Vagina (tissue), 2 donors: ENCODE data around the gene TRABD2B. TPM values are rescaled to one million over a fixed set of nuclear protein-coding genes. Genes with fewer than 3 reads are reported as not detected.

Experiments used
- DNase-seq, 2 donors: peaks; one replicate each; pipeline ENCODE4 v3.0.0-alpha.2; 2017; ENCODE audit errors: extremely low spot score in 2 of 2
- H3K27ac ChIP-seq: fragments of 200-600 bp; sonication (generic); one replicate; pipeline ENCODE4 v1.5.1; 2019
- H3K27me3 ChIP-seq: fragments of 200-600 bp; sonication (generic); one replicate; pipeline ENCODE4 v1.5.1; 2019
- H3K36me3 ChIP-seq, 2 donors: fragments of 200-600 bp; sonication (generic); one replicate each; pipeline ENCODE4 v1.5.1; 2017 to 2019
- H3K4me1 ChIP-seq: fragments of 200-600 bp; sonication (generic); one replicate; pipeline ENCODE4 v1.5.1; 2019
- H3K4me3 ChIP-seq, 2 donors: fragments of 200-600 bp; sonication (generic); 1 replicate in 1 of 2; 2 replicates in 1 of 2; pipeline ENCODE4 v1.5.1; 2016 to 2019
- H3K9me3 ChIP-seq: fragments of 200-600 bp; sonication (generic); one replicate; pipeline ENCODE4 v1.5.1; 2019
- POLR2A ChIP-seq, 2 donors: fragments of 450-650 bp; IDR thresholded peaks; one replicate each; pipeline ENCODE4 v1.6.1; 2017; ENCODE audit warnings: antibody characterized with exemption in 2 of 2, mild to moderate bottlenecking in 2 of 2, moderate library complexity in 2 of 2
- POLR2AphosphoS5 ChIP-seq, 2 donors: sonication (generic); formaldehyde crosslinking; IDR thresholded peaks; one replicate each; pipeline ENCODE4 v1.9.0; 2017; ENCODE audit warnings: antibody characterized with exemption in 2 of 2, mild to moderate bottlenecking in 2 of 2, low read depth in 1 of 2; ENCODE audit not compliant: insufficient read depth in 1 of 2
- intact Hi-C: fragments of 100-400 bp; cut with DNase I; formaldehyde crosslinking; loops from one replicate; pipeline ENCODE4 v1.15.1; 2023
- total RNA-seq: library from RNA; depleted of rRNA; stranded (reverse); fragments of >200 nt; gene quantifications from one replicate; pipeline ENCODE4 v1.2.3, GENCODE V29; 2016
- TF ChIP-seq, protein P1 (sequence below), 3 experiments: fragments of 450-650 bp in 2 of 3; fragments of 200-600 bp in 1 of 3; sonication (generic) in 1 of 3; IDR thresholded peaks; one replicate each; pipeline ENCODE4 v1.5.1; 2017 to 2019; ENCODE audit warnings: antibody characterized with exemption in 3 of 3, mild to moderate bottlenecking in 2 of 3, moderate library complexity in 2 of 3

Gene TRABD2B
- total RNA-seq, 1 donor from 2014 or later, result 5.6 TPM

DNA sequence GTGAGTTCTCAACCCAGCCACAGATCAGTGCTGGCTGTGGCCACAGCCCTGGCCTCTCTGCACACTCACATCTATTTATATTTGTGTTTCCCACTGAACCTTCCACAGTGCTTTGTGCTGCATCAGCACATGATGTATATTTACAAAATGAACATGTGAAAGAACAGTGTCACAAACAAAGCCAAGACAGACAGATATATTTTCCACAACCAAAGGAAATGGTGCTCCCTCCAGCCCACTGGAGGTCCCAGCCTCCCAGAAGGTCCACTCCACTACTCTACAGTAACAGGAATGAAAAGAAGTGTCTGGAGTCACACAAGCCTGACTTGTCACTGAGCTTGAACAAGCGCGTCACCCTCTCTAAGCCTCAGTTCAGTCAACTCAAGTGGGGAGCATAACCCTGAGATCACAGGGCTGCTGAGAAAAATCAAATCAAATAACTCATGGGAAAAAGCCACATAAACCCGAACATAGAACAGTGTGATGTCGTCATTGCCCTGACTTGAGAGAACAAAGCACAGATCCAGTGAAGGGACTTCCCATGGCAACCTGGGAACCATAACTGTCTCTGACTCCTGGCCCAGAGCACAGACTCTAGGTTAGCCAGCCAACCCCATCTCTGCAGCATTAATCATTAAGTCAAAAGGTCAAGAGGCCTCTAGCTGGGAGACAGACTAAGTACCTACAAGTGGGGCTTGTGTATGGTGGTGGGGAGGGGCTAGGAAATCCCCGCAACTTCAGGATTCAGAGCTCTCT is 121.2 kb downstream of the TRABD2B start:
- Histone ChIP-seq H3K27me3 (no peaks in the 10 kb centered on the region), H3K4me1 (peaks cover 18% of the 10 kb centered on the region), H3K4me3 (no peak overlapping the region), H3K36me3 (no peaks in the 10 kb centered on the region), H3K27ac (no peak overlapping the region), H3K9me3 (no peaks in the 10 kb centered on the region)
- no peak for DNase-seq
- intact Hi-C loops, result no loop called here
- no peak for TF ChIP-seq POLR2AphosphoS5 (IDR thresholded peaks at IDR 0.05; ENCODE audit: insufficient read depth in 1 of 2, low read depth in 1 of 2)
- TF ChIP-seq POLR2A (IDR thresholded peaks at IDR 0.05), result no peak
- TF ChIP-seq, protein P1, sequence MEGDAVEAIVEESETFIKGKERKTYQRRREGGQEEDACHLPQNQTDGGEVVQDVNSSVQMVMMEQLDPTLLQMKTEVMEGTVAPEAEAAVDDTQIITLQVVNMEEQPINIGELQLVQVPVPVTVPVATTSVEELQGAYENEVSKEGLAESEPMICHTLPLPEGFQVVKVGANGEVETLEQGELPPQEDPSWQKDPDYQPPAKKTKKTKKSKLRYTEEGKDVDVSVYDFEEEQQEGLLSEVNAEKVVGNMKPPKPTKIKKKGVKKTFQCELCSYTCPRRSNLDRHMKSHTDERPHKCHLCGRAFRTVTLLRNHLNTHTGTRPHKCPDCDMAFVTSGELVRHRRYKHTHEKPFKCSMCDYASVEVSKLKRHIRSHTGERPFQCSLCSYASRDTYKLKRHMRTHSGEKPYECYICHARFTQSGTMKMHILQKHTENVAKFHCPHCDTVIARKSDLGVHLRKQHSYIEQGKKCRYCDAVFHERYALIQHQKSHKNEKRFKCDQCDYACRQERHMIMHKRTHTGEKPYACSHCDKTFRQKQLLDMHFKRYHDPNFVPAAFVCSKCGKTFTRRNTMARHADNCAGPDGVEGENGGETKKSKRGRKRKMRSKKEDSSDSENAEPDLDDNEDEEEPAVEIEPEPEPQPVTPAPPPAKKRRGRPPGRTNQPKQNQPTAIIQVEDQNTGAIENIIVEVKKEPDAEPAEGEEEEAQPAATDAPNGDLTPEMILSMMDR (IDR thresholded peaks at IDR 0.05), result no peak

DNA sequence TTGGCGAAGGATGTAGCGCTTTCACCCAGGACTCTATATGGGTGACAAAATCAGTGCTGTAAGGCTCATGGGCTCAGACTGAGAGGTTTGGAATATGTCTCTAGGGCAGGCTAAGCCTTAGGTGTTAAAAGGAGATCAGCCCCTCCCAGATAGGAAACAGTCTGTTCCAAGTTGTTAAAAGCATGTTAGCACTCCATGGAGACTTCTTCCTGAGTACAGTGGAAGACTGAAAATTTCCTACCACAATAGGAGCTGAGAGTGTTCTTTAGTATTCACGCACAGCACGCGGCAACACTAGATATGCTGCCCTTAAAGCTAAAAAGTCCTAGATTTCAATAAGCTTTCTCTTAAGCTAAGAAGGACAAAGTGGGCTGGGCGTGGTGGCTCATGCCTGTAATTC is 122.1 kb downstream of the TRABD2B start:
- no peak for DNase-seq
- intact Hi-C loops, result no loop called here
- H3K27me3 ChIP-seq, result no peaks in the 10 kb centered on the region
- no peak overlapping the region for H3K4me3 ChIP-seq
- peaks cover 18% of the 10 kb centered on the region for H3K4me1 ChIP-seq
- TF ChIP-seq, protein P1 (IDR thresholded peaks at IDR 0.05), result no peak
- no peak for TF ChIP-seq POLR2AphosphoS5 (IDR thresholded peaks at IDR 0.05; ENCODE audit: insufficient read depth in 1 of 2, low read depth in 1 of 2)
- no peak for TF ChIP-seq POLR2A (IDR thresholded peaks at IDR 0.05)
- H3K27ac ChIP-seq, result no peak overlapping the region
- H3K9me3 ChIP-seq, result no peaks in the 10 kb centered on the region
- no peaks in the 10 kb centered on the region for H3K36me3 ChIP-seq

DNA sequence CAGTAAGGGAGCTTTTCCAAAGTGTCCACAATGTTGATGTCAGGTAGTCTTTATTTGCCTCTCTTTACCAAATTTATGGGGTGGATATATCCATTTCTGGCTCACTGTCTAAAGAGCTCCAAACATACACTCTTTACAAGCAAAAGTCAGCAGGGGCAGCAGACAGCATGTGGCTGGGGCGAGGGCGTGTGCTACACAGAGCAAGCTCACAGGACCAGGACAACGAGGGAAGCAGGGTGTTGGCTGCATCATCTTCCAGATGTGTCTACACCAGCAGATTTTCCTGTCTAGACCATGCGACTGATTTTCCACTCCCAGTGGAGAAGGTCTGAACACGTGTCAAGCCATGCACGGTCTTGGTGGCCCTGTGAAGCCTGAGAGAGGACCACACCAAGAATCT is 123.8 kb downstream of the TRABD2B start:
- TF ChIP-seq, protein P1 (IDR thresholded peaks at IDR 0.05), result no peak
- no peak for TF ChIP-seq POLR2AphosphoS5 (IDR thresholded peaks at IDR 0.05; ENCODE audit: insufficient read depth in 1 of 2, low read depth in 1 of 2)
- no peak for TF ChIP-seq POLR2A (IDR thresholded peaks at IDR 0.05)
- no peaks in the 10 kb centered on the region for H3K27me3 ChIP-seq
- H3K4me3 ChIP-seq, result no peak overlapping the region
- no peaks in the 10 kb centered on the region for H3K36me3 ChIP-seq
- H3K4me1 ChIP-seq, result peaks cover 18% of the 10 kb centered on the region
- intact Hi-C loops, result no loop called here
- no peak overlapping the region for H3K27ac ChIP-seq
- DNase-seq, result no peak
- no peaks in the 10 kb centered on the region for H3K9me3 ChIP-seq

DNA sequence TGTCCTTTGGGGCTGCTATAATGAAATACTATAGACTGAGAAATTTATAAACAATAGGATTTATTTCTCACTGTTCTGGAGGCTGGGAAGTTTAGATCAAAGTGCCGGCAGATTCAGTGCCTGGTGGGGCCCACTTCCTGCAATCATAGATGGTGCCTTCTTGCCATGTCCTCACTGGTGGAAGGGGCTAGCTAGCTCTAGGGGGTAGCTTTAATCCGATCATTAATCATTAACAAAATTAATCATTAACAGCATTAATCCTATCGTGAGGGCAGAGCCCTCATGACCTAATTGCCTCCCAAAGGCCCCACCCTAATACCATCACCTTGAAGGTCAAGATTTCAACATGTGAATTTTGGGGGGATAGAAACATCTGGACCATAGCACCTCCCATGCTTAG is 124.3 kb downstream of the TRABD2B start:
- Histone ChIP-seq H3K27ac (no peak overlapping the region), H3K27me3 (no peaks in the 10 kb centered on the region), H3K4me1 (peaks cover 18% of the 10 kb centered on the region), H3K36me3 (no peaks in the 10 kb centered on the region), H3K4me3 (no peak overlapping the region), H3K9me3 (no peaks in the 10 kb centered on the region)
- no peak for DNase-seq
- intact Hi-C loops, result no loop called here
- TF ChIP-seq POLR2AphosphoS5 (IDR thresholded peaks at IDR 0.05; ENCODE audit: insufficient read depth in 1 of 2, low read depth in 1 of 2) (no peak), POLR2A (IDR thresholded peaks at IDR 0.05) (no peak)
- TF ChIP-seq, protein P1 (IDR thresholded peaks at IDR 0.05), result no peak

DNA sequence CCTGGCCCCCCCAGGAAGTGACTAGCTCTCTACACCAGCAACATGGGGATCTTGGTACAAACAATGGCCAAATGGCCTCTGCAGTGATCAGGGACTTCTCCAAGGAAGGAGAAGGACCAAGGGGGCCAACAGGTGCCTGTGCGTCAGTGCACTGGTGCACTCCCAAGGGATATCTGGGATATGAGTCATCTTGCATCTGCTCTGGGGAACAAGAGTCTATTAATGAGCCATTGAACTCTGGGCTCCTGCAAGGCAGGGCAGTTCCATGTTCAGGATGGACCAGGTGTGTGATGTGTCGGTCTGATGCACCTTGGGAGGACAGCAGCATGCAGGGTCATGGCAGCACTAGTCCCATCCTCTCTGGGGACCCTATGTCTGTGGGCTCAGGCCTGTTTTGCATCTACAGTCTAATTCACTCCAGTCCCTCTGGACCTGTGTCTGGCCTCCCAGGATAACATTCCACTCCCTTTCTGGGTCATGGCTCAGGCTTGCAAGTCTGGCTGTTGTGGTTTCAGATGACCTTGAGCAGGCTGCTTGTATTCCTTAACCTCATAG is 125.3 kb downstream of the TRABD2B start:
- no peak for TF ChIP-seq POLR2AphosphoS5 (IDR thresholded peaks at IDR 0.05; ENCODE audit: insufficient read depth in 1 of 2, low read depth in 1 of 2)
- TF ChIP-seq, protein P1 (IDR thresholded peaks at IDR 0.05), result no peak
- TF ChIP-seq POLR2A (IDR thresholded peaks at IDR 0.05), result no peak
- DNase-seq, result no peak
- Histone ChIP-seq H3K4me1 (peaks cover 22% of the 10 kb centered on the region), H3K36me3 (no peaks in the 10 kb centered on the region), H3K9me3 (no peaks in the 10 kb centered on the region), H3K27ac (no peak overlapping the region), H3K4me3 (no peak overlapping the region), H3K27me3 (no peaks in the 10 kb centered on the region)
- intact Hi-C loops, result no loop called here
